K562 (cell line): ENCODE results near the gene TBC1D17. TPM values are rescaled to one million over a fixed set of nuclear protein-coding genes. Genes with fewer than 3 reads are reported as not detected.

Source experiments
- ATAC-seq: fragments of 200-7000 bp; cut with Tn5 transposase; 3 replicates; pipeline ENCODE4 v1.9.1; 2020; ENCODE audit warnings: moderate library complexity
- BruUV-seq: library from RNA; stranded (reverse); fragments of 400-500 nt; replicated peaks from 2 replicates; lab custom pipeline; 2021; lab: Mats Ljungman, UMichigan
- CTCF ChIA-PET: fragments of 300-600 bp; formaldehyde crosslinking; extraction: SDS; loops from one replicate; lab custom pipeline; 2021; ENCODE audit warnings: low intra/inter-chr PET ratio; lab: Yijun Ruan, JAX
- POLR2A ChIA-PET: fragments of 300-600, 350-650 bp; sonication (Branson Sonifier 250); formaldehyde crosslinking; extraction: SDS; loops from one replicate; lab custom pipeline; 2021; ENCODE audit warnings: antibody characterized with exemption, inconsistent platforms; lab: Yijun Ruan, JAX
- DNase-seq, 4 experiments: peaks; one replicate each; pipeline versions ENCODE4 v3.0.0 to v3.0.0-alpha.2; 2011 to 2018; ENCODE audit warnings: low spot score in 3 of 4, mixed read lengths in 3 of 4; ENCODE audit errors: extremely low read depth in 1 of 4
- FAIRE-seq: peaks from 2 replicates; lab custom pipeline; 2011; peaks lifted over from hg19 to GRCh38; lab: Jason Lieb, UNC
- H2AFZ ChIP-seq: 2 replicates; pipeline ENCODE4 v1.6.0; 2011; ENCODE audit warnings: low read depth, low read length, control low read depth, inconsistent platforms
- H3K27ac ChIP-seq: fragments of 200-600 bp; 3 replicates; pipeline ENCODE4 v1.8.0; 2011; ENCODE audit warnings: low read depth, mild to moderate bottlenecking, control low read depth, inconsistent platforms, low read length, moderate library complexity, mixed read lengths; ENCODE audit errors: extremely low read depth
- H3K27me3 ChIP-seq, 2 experiments: fragments of 300-600 bp in 1 of 2; 2 replicates in 1 of 2; 3 replicates in 1 of 2; pipeline versions ENCODE4 v1.6.0 to v1.8.0; 2011; ENCODE audit warnings: inconsistent platforms in 2 of 2, low read length in 2 of 2, mild to moderate bottlenecking in 1 of 2, mixed read lengths in 1 of 2, moderate library complexity in 1 of 2; ENCODE audit not compliant: control insufficient read depth in 2 of 2, insufficient read depth in 2 of 2
- H3K36me3 ChIP-seq: fragments of 300-600 bp; 3 replicates; pipeline ENCODE4 v1.8.0; 2011; ENCODE audit warnings: mild to moderate bottlenecking, low read length, inconsistent platforms; ENCODE audit not compliant: control insufficient read depth, insufficient read depth
- H3K4me1 ChIP-seq, 2 experiments: fragments of 200-600 bp in 1 of 2; replicated peaks in 1 of 2; 2 replicates in 1 of 2; 3 replicates in 1 of 2; pipeline versions ENCODE4 v1.5.1 to v1.8.0; 2011; ENCODE audit warnings: inconsistent platforms in 2 of 2, low read length in 2 of 2, mild to moderate bottlenecking in 1 of 2, mixed read lengths in 1 of 2, moderate library complexity in 1 of 2; ENCODE audit not compliant: control insufficient read depth in 2 of 2, insufficient read depth in 2 of 2
- H3K4me2 ChIP-seq: 2 replicates; pipeline ENCODE4 v1.6.1; 2011; ENCODE audit warnings: low read length, control low read depth, inconsistent platforms, mixed read lengths; ENCODE audit not compliant: insufficient read depth
- H3K4me3 ChIP-seq: fragments of 200-600 bp; sonication (generic), shearing (Covaris generic); 2 replicates; pipeline ENCODE4 v1.5.1; 2016; ENCODE audit warnings: control low read depth, inconsistent platforms
- H3K79me2 ChIP-seq: fragments of 200-600 bp; 3 replicates; pipeline ENCODE4 v1.8.0; 2011; ENCODE audit warnings: low read length, inconsistent platforms; ENCODE audit not compliant: control insufficient read depth, insufficient read depth
- H3K9ac ChIP-seq, 2 experiments: 2 replicates each; pipeline versions ENCODE4 v1.6.0 to v1.6.1; 2011; ENCODE audit warnings: low read depth in 2 of 2, low read length in 2 of 2, control low read depth in 1 of 2, inconsistent platforms in 1 of 2, mild to moderate bottlenecking in 1 of 2, mixed read lengths in 1 of 2; ENCODE audit not compliant: insufficient read depth in 1 of 2
- H3K9me1 ChIP-seq: one replicate; pipeline ENCODE4 v1.6.0; 2011; ENCODE audit warnings: inconsistent platforms, mild to moderate bottlenecking, low read length, moderate library complexity; ENCODE audit not compliant: control insufficient read depth, insufficient read depth
- H3K9me3 ChIP-seq: replicated peaks from 2 replicates; pipeline ENCODE4 v1.5.1; 2011; ENCODE audit warnings: low read depth, low read length, inconsistent platforms; ENCODE audit not compliant: control insufficient read depth, insufficient read depth
- H4K20me1 ChIP-seq: replicated peaks from 2 replicates; pipeline ENCODE4 v1.6.1; 2011; ENCODE audit warnings: low read length, inconsistent platforms, mixed read lengths; ENCODE audit not compliant: control insufficient read depth, insufficient read depth
- HIVEP1 ChIP-seq: fragments of 250-450 bp; sonication (Bioruptor Pico); IDR thresholded peaks from 2 replicates; pipeline ENCODE4 v1.4.0; 2020; ENCODE audit warnings: mild to moderate bottlenecking
- ILK ChIP-seq: fragments of 450-650 bp; IDR thresholded peaks from 2 replicates; pipeline ENCODE4 v1.6.1; 2016; ENCODE audit warnings: missing genetic modification characterization, low read depth, mild to moderate bottlenecking, missing compliant biosample characterization, moderate library complexity, borderline replicate concordance
- JUN ChIP-seq, 2 experiments: sonication (generic) in 1 of 2; formaldehyde crosslinking in 1 of 2; IDR thresholded peaks; 2 replicates each; pipeline versions ENCODE4 v1.6.1 to v1.8.0; 2012 to 2022; ENCODE audit warnings: borderline replicate concordance in 2 of 2, mild to moderate bottlenecking in 2 of 2, improper control_type of control experiment in 1 of 2, low read depth in 1 of 2, low read length in 1 of 2, missing genetic modification reagents in 1 of 2
- LARP7 ChIP-seq: fragments of 450-650 bp; IDR thresholded peaks from 2 replicates; pipeline ENCODE4 v1.6.1; 2016
- POLR2AphosphoS5 ChIP-seq: IDR thresholded peaks from 2 replicates; pipeline ENCODE4 v1.6.1; 2011; ENCODE audit warnings: mild to moderate bottlenecking, low read depth, low read length, moderate library complexity; ENCODE audit not compliant: control insufficient read depth, insufficient read depth
- RFX5 ChIP-seq: IDR thresholded peaks from 2 replicates; pipeline ENCODE4 v1.6.1; 2011; ENCODE audit warnings: low read depth, mild to moderate bottlenecking, improper control_type of control experiment, low read length
- SMAD4 ChIP-seq: fragments of 250-450 bp; sonication (Bioruptor Pico); conservative IDR thresholded peaks from 2 replicates; pipeline ENCODE4 v1.8.0; 2021; ENCODE audit warnings: inconsistent platforms, mild to moderate bottlenecking, moderate library complexity
- SRF ChIP-seq, 2 experiments: fragments of 250-450, 450-650 bp in 1 of 2; sonication (Bioruptor Pico) in 1 of 2; sonication (generic) in 1 of 2; formaldehyde crosslinking; IDR thresholded peaks; 2 replicates each; pipeline versions ENCODE4 v1.5.0 to v1.5.1; 2020 to 2022; ENCODE audit warnings: mild to moderate bottlenecking in 1 of 2, missing genetic modification reagents in 1 of 2
- ZFP91 ChIP-seq: sonication (generic); formaldehyde crosslinking; IDR thresholded peaks from 2 replicates; pipeline ENCODE4 v1.8.0; 2022; ENCODE audit warnings: mild to moderate bottlenecking, missing genetic modification reagents
- ZNF165 ChIP-seq: fragments of 250-450 bp; sonication (Bioruptor Pico); IDR thresholded peaks from 2 replicates; pipeline ENCODE4 v1.4.0; 2020; ENCODE audit warnings: borderline replicate concordance
- WGBS: fragments of 100-300 bp; shearing (Covaris generic); methylation state at CpG from one replicate; pipeline ENCODE4 v1.1.6; 2016; ENCODE audit warnings: low coverage, mixed read lengths; ENCODE audit not compliant: insufficient coverage; ENCODE audit errors: missing lambda C conversion rate; 5-methylcytosine and 5-hydroxymethylcytosine counted together
- in situ Hi-C: fragments of 300-500 bp; cut with MboI; formaldehyde crosslinking; loops from 4 replicates; pipeline ENCODE4 v1.15.0; 2018; ENCODE audit warnings: inconsistent platforms, mixed read lengths
- intact Hi-C: fragments of 100-400 bp; cut with micrococcal nuclease; formaldehyde crosslinking; loops from 2 replicates; pipeline ENCODE4 v1.14.2; 2022
- polyA plus RNA-seq, 8 experiments: library from polyadenylated mRNA; depleted of rRNA in 4 of 8; stranded (reverse) in 5 of 8; unstranded in 3 of 8; fragments of >200 nt; fragmentation: Nextera tagmentation in 2 of 8; fragmentation: Illumina TruSeq in 1 of 8; extraction: Ambion mirVana in 2 of 8; extraction: Trizol in 1 of 8; gene quantifications; 2 replicates each; pipeline versions ENCODE4 v1.2.1 to v1.2.3, GENCODE V29; 2011 to 2014; ENCODE audit warnings: inconsistent platforms in 1 of 8, missing spikeins in 1 of 8
- total RNA-seq, 7 experiments: library from RNA; depleted of rRNA in 6 of 7; stranded (reverse); fragments of >200 nt in 6 of 7; fragmentation: Illumina TruSeq in 2 of 7; extraction: Trizol in 2 of 7; gene quantifications; 2 replicates each; pipeline versions ENCODE4 v1.2.1 to v1.2.3, GENCODE V29; 2011 to 2021; ENCODE audit warnings: low replicate concordance in 1 of 7
- TF ChIP-seq, protein P1 (sequence below): fragments of 250-450 bp; sonication (Bioruptor Pico); IDR thresholded peaks from 2 replicates; pipeline ENCODE4 v1.4.0; 2020

Gene TBC1D17
- total and polyA plus RNA-seq, 9 of the 15 experiments (the other 6 are each of a cell fraction or from before 2014, with no cell fraction given): 0.42 to 16.0 (median 3.8) TPM

DNA sequence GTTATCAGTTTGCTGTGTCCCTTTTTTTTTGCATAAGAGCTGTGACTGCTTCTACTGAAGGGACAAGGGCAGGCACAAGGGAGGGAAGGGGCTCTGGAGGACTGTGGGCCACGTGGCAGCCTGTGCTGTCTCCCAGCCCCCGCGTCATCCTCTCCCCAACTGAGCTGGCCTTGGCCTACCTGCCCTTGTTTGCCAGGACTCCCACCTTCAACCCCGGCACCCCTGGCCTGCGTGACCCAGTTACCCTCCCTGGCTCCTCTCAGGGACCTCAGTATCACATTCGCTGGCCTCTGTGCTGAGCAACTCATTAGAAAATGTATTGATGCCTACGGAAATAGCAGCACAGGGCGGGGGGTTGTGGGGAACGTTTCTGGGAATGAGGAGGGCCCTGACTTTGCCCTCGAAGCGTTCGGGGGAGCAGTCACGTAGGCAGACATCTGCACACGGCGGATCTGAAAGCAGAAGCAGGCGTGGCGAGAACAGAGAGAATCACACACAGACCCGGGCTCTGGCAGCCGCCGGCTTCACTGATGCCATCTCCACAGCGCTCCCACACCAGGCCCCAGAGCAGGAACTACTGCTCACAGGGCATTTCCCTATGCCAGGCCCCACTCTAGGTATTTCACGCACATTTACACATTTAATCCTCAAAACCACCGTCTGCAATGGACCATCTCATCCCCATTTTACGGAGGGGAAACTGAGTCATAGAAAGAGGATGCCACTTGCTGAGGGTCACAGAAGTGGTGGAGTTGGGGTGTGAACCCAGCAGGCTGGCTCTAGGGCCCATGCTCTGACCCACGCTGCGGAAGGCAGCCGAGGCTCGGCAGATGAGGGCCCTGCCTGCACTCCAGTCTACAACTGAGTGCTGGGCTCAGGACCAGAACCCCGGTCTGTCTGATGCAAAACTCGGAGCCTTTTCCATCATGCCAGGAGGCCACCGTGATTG lies 45.8 kb downstream of the TBC1D17 start:
- peaks cover 97% of the 10 kb centered on the region for H3K79me2 ChIP-seq
- CTCF ChIA-PET: no interaction called here
- in situ Hi-C loops: no loop called here
- peak overlapping the region; percentile 58 to 82; a peak in 3 of 4 replicates for H3K9ac ChIP-seq
- DNase-seq (no peak), FAIRE-seq (no peak), ATAC-seq (no peak)
- H3K36me3 ChIP-seq: peaks cover 92% of the 10 kb centered on the region
- no peak overlapping the region for H3K4me3 ChIP-seq
- H3K27me3 ChIP-seq: no peaks in the 10 kb centered on the region
- peak overlapping the region; percentile 70; the same call in 2 of the 3 replicates for H3K27ac ChIP-seq
- H3K9me1 ChIP-seq: peaks cover 9% of the 10 kb centered on the region
- H3K4me1 ChIP-seq: peaks cover 30 to 56% of the 10 kb centered on the region in 2 experiments
- H4K20me1 ChIP-seq: peaks cover 28% of the 10 kb centered on the region
- 94% methylated on average over 28 of the region's 31 CpGs for WGBS
- POLR2A ChIA-PET: interaction anchor here (0.7 to 1.2 kb wide), 4 partner anchors 9 to 798 kb away, joined by 3 to 6 read pairs (median 4); no protein-coding TSS in a partner anchor
- H3K4me2 ChIP-seq: no peak overlapping the region
- intact Hi-C loops: no loop called here
- BruUV-seq: no TSS peak
- no peaks in the 10 kb centered on the region for H3K9me3 ChIP-seq
- H2AFZ ChIP-seq: no peak overlapping the region
- TF ChIP-seq SRF (CRISPR knock-in tag; IDR thresholded peaks at IDR 0.05) (0 out of 4 replicates have a peak, but pooled peaks of 1 of the 2 experiments have one; percentile 11), SMAD4 (peak; percentile 9), ILK (tag) (no peak), LARP7 (no peak), POLR2AphosphoS5 (peak; percentile 15; the same call in 1 of the 2 replicates), RFX5 (no peak), JUN (IDR thresholded peaks at IDR 0.05; ENCODE audit: borderline replicate concordance, low read depth, low read length) (no peak), JUN (CRISPR knock-in tag; IDR thresholded peaks at IDR 0.05; ENCODE audit: borderline replicate concordance) (0 out of 2 replicates have a peak, but pooled peaks have one; percentile 54), ZNF165 (CRISPR knock-in tag) (peak; percentile 69; the same call in 1 of the 2 replicates), ZFP91 (no peak), HIVEP1 (CRISPR knock-in tag) (0 out of 2 replicates have a peak, but pooled peaks have one; percentile 25)
- TF ChIP-seq, protein P1, sequence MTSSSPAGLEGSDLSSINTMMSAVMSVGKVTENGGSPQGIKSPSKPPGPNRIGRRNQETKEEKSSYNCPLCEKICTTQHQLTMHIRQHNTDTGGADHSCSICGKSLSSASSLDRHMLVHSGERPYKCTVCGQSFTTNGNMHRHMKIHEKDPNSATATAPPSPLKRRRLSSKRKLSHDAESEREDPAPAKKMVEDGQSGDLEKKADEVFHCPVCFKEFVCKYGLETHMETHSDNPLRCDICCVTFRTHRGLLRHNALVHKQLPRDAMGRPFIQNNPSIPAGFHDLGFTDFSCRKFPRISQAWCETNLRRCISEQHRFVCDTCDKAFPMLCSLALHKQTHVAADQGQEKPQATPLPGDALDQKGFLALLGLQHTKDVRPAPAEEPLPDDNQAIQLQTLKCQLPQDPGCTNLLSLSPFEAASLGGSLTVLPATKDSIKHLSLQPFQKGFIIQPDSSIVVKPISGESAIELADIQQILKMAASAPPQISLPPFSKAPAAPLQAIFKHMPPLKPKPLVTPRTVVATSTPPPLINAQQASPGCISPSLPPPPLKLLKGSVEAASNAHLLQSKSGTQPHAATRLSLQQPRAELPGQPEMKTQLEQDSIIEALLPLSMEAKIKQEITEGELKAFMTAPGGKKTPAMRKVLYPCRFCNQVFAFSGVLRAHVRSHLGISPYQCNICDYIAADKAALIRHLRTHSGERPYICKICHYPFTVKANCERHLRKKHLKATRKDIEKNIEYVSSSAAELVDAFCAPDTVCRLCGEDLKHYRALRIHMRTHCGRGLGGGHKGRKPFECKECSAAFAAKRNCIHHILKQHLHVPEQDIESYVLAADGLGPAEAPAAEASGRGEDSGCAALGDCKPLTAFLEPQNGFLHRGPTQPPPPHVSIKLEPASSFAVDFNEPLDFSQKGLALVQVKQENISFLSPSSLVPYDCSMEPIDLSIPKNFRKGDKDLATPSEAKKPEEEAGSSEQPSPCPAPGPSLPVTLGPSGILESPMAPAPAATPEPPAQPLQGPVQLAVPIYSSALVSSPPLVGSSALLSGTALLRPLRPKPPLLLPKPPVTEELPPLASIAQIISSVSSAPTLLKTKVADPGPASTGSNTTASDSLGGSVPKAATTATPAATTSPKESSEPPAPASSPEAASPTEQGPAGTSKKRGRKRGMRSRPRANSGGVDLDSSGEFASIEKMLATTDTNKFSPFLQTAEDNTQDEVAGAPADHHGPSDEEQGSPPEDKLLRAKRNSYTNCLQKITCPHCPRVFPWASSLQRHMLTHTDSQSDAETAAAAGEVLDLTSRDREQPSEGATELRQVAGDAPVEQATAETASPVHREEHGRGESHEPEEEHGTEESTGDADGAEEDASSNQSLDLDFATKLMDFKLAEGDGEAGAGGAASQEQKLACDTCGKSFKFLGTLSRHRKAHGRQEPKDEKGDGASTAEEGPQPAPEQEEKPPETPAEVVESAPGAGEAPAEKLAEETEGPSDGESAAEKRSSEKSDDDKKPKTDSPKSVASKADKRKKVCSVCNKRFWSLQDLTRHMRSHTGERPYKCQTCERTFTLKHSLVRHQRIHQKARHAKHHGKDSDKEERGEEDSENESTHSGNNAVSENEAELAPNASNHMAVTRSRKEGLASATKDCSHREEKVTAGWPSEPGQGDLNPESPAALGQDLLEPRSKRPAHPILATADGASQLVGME: 0 out of 2 replicates have a peak, but pooled peaks have one; percentile 16
